GM18868 (cell line): ENCODE results near the gene BEGAIN.

Experiments used
- ATAC-seq: cut with Tn5 transposase; IDR thresholded peaks from one replicate; pipeline ENCODE4 v1.9.1; 2021; ENCODE audit warnings: mild to moderate bottlenecking, moderate library complexity; ENCODE audit not compliant: unreplicated experiment

Gene BEGAIN

GRCh38 chr14:100602621-100603230 lies 15.5 kb upstream of the BEGAIN start:
- ATAC-seq, result no peak

GRCh38 chr14:100601914-100602313 lies 14.7 kb upstream of the BEGAIN start:
- ATAC-seq, result no peak

- ATAC-seq, result no peak
Observed at GRCh38 chr14:100601064-100601463, 13.8 kb upstream of the BEGAIN start.

- no peak for ATAC-seq
Observed at GRCh38 chr14:100599981-100600380, 12.8 kb upstream of the BEGAIN start.

- ATAC-seq, result no peak
Observed at GRCh38 chr14:100594625-100594951, 7.4 kb upstream of the BEGAIN start.

GRCh38 chr14:100593751-100594624 lies 6.8 kb upstream of the BEGAIN start:
- no peak for ATAC-seq

- ATAC-seq, result no peak
Observed at GRCh38 chr14:100592972-100593371, 5.8 kb upstream of the BEGAIN start.

GRCh38 chr14:100592461-100592891 lies 5.3 kb upstream of the BEGAIN start:
- ATAC-seq, result no peak

GRCh38 chr14:100591453-100592371 lies 4.5 kb upstream of the BEGAIN start:
- ATAC-seq, result no peak

- ATAC-seq, result no peak
Observed at GRCh38 chr14:100590726-100591452, 3.7 kb upstream of the BEGAIN start.

- no peak for ATAC-seq
Observed at GRCh38 chr14:100589760-100590469, 2.7 kb upstream of the BEGAIN start.

GRCh38 chr14:100589071-100589759 lies 2.0 kb upstream of the BEGAIN start:
- ATAC-seq, result no peak

GRCh38 chr14:100588671-100589070 lies 1.5 kb upstream of the BEGAIN start:
- ATAC-seq, result no peak

- ATAC-seq, result no peak
Observed at GRCh38 chr14:100587763-100588411, 670 bp upstream of the BEGAIN start.

- ATAC-seq, result no peak
Observed at GRCh38 chr14:100586403-100587085, 673 bp downstream of the BEGAIN start.

GRCh38 chr14:100586153-100586402 lies 1.1 kb downstream of the BEGAIN start:
- no peak for ATAC-seq

- ATAC-seq, result no peak
Observed at GRCh38 chr14:100585448-100586152, 1.6 kb downstream of the BEGAIN start.
